Nephron (organoid): ENCODE data around the gene CDH20.

ENCODE experiments used
- H3K27ac Mint-ChIP-seq, 3 experiments: 2 replicates each; pipeline ENCODE4 v1.8.0; 2020; ENCODE audit warnings: mixed read lengths in 3 of 3, mild to moderate bottlenecking in 2 of 3, moderate library complexity in 1 of 3
- H3K27me3 Mint-ChIP-seq: 2 replicates; pipeline ENCODE4 v1.8.0; 2021; ENCODE audit warnings: low read depth, mild to moderate bottlenecking, moderate library complexity, mixed read lengths
- H3K36me3 Mint-ChIP-seq: 2 replicates; pipeline ENCODE4 v1.8.0; 2020; ENCODE audit warnings: low read depth, mixed read lengths
- H3K4me1 Mint-ChIP-seq: 2 replicates; pipeline ENCODE4 v1.8.0; 2020; ENCODE audit warnings: mixed read lengths
- H3K4me3 Mint-ChIP-seq, 3 experiments: 2 replicates each; pipeline ENCODE4 v1.8.0; 2020; ENCODE audit warnings: mild to moderate bottlenecking in 3 of 3, mixed read lengths in 3 of 3, moderate library complexity in 2 of 3
- H3K9me3 Mint-ChIP-seq: 2 replicates; pipeline ENCODE4 v1.8.0; 2020; ENCODE audit warnings: mixed read lengths
- CTCF ChIP-seq, 3 experiments: fragments of 200-600 bp; sonication (generic); IDR thresholded peaks; one replicate each; pipeline ENCODE4 v1.5.0; 2021; ENCODE audit warnings: antibody characterized with exemption in 3 of 3; ENCODE audit not compliant: unreplicated experiment in 3 of 3

CDH20 gene

GRCh38 chr18:61597316-61597715, 264.1 kb downstream of the CDH20 start:
- Mint-ChIP-seq H3K9me3 (peaks cover 4% of the 10 kb centered on the region), H3K27ac (peak overlapping the region in 1 of 3 experiments; percentile 6), H3K36me3 (no peaks in the 10 kb centered on the region), H3K27me3 (peaks cover 11% of the 10 kb centered on the region), H3K4me1 (peaks cover 43% of the 10 kb centered on the region), H3K4me3 (no peak overlapping the region)
- TF ChIP-seq CTCF (IDR thresholded peaks at IDR 0.05; ENCODE audit: unreplicated experiment in 3 of 3): no peak

- Mint-ChIP-seq H3K4me1 (peaks cover 44% of the 10 kb centered on the region), H3K27me3 (peaks cover 4% of the 10 kb centered on the region), H3K9me3 (no peaks in the 10 kb centered on the region), H3K36me3 (no peaks in the 10 kb centered on the region), H3K27ac (peak overlapping the region in 1 of 3 experiments; percentile 8), H3K4me3 (no peak overlapping the region)
- no peak for TF ChIP-seq CTCF (IDR thresholded peaks at IDR 0.05; ENCODE audit: unreplicated experiment in 3 of 3)
Measured at GRCh38 chr18:61600422-61600821, 267.2 kb downstream of the CDH20 start.

GRCh38 chr18:61602836-61603235, 269.6 kb downstream of the CDH20 start:
- H3K36me3 Mint-ChIP-seq: no peaks in the 10 kb centered on the region
- H3K27me3 Mint-ChIP-seq: peaks cover 10% of the 10 kb centered on the region
- H3K27ac Mint-ChIP-seq: no peak overlapping the region
- H3K4me3 Mint-ChIP-seq: no peak overlapping the region
- no peak for TF ChIP-seq CTCF (IDR thresholded peaks at IDR 0.05; ENCODE audit: unreplicated experiment in 3 of 3)
- peaks cover 46% of the 10 kb centered on the region for H3K4me1 Mint-ChIP-seq
- H3K9me3 Mint-ChIP-seq: no peaks in the 10 kb centered on the region
